Colon (tissue), 2 donors: ENCODE results near the gene EDIL3.
"Not testable (repeated sequence)": the region's sequence is repeated elsewhere in the genome, so short reads cannot be mapped to it uniquely, and the experiment has no call there.

Experiments used
- FAIRE-seq: peaks from 2 replicates; lab custom pipeline; 2012; peaks lifted over from hg19 to GRCh38; lab: Jason Lieb, UNC
- donor health status: control.
- donor health status: control.

EDIL3 gene

GRCh38 chr5:84378961-84379360 lies 5.7 kb downstream of the EDIL3 start:
- no peak for FAIRE-seq

GRCh38 chr5:84378420-84378819 lies 6.3 kb downstream of the EDIL3 start:
- FAIRE-seq = no peak

- no peak for FAIRE-seq
These were observed 8.3 kb downstream of the EDIL3 start for GRCh38 chr5:84376346-84376745.

- no peak for FAIRE-seq
These were observed 10.1 kb downstream of the EDIL3 start for GRCh38 chr5:84374568-84374967.

- no peak for FAIRE-seq
These were observed 11.2 kb downstream of the EDIL3 start for GRCh38 chr5:84373506-84373905.

- FAIRE-seq = no peak
These were observed 12.5 kb downstream of the EDIL3 start for GRCh38 chr5:84372066-84372695.

- FAIRE-seq = no peak
These were observed 14.5 kb downstream of the EDIL3 start for GRCh38 chr5:84370176-84370575.

- FAIRE-seq = no peak
These were observed 20.6 kb downstream of the EDIL3 start for GRCh38 chr5:84364043-84364442.

GRCh38 chr5:84362061-84362720 lies 22.5 kb downstream of the EDIL3 start:
- no peak for FAIRE-seq

GRCh38 chr5:84361572-84361971 lies 23.1 kb downstream of the EDIL3 start:
- FAIRE-seq = peak; percentile 53

- FAIRE-seq = no peak
These were observed 24.6 kb downstream of the EDIL3 start for GRCh38 chr5:84360056-84360455.

- no peak for FAIRE-seq
These were observed 30.6 kb downstream of the EDIL3 start for GRCh38 chr5:84354101-84354500.

GRCh38 chr5:84344788-84345187 lies 39.9 kb downstream of the EDIL3 start:
- FAIRE-seq = no peak

- no peak for FAIRE-seq
These were observed 41.5 kb downstream of the EDIL3 start for GRCh38 chr5:84343171-84343570.

GRCh38 chr5:84332106-84332505 lies 52.6 kb downstream of the EDIL3 start:
- no peak for FAIRE-seq

- FAIRE-seq = no peak
These were observed 57.1 kb downstream of the EDIL3 start for GRCh38 chr5:84327591-84327990.

GRCh38 chr5:84322646-84323045 lies 62.0 kb downstream of the EDIL3 start:
- FAIRE-seq = no peak

GRCh38 chr5:84317826-84318225 lies 66.9 kb downstream of the EDIL3 start:
- not testable (repeated sequence) for FAIRE-seq

- FAIRE-seq = not testable (repeated sequence)
These were observed 72.4 kb downstream of the EDIL3 start for GRCh38 chr5:84312280-84312679.

- not testable (repeated sequence) for FAIRE-seq
These were observed 74.8 kb downstream of the EDIL3 start for GRCh38 chr5:84309850-84310249.

- no peak for FAIRE-seq
These were observed 78.1 kb downstream of the EDIL3 start for GRCh38 chr5:84306601-84307000.

- FAIRE-seq = no peak
These were observed 80.1 kb downstream of the EDIL3 start for GRCh38 chr5:84304599-84304998.

GRCh38 chr5:84303315-84303714 lies 81.4 kb downstream of the EDIL3 start:
- no peak for FAIRE-seq

GRCh38 chr5:84301535-84301934 lies 83.1 kb downstream of the EDIL3 start:
- FAIRE-seq = no peak
